Skeletal muscle satellite cell (primary cell): ENCODE results near the gene MT1A.

Experiments
- H3K27me3 ChIP-seq: 2 replicates; pipeline ENCODE4 v1.7.0; 2013; ENCODE audit warnings: low read length; ENCODE audit not compliant: control insufficient read depth, insufficient read depth
- H3K36me3 ChIP-seq: 2 replicates; pipeline ENCODE4 v1.7.0; 2013; ENCODE audit warnings: mild to moderate bottlenecking, control low read depth, low read length; ENCODE audit not compliant: insufficient read depth
- H3K4me1 ChIP-seq: 2 replicates; pipeline ENCODE4 v1.7.0; 2013; ENCODE audit warnings: low read length; ENCODE audit not compliant: control insufficient read depth, insufficient read depth
- H3K4me2 ChIP-seq: 2 replicates; pipeline ENCODE4 v1.7.0; 2013; ENCODE audit warnings: mild to moderate bottlenecking, low read length
- H3K4me3 ChIP-seq: 2 replicates; pipeline ENCODE4 v1.7.0; 2013; ENCODE audit warnings: low read length
- H3K9ac ChIP-seq: 2 replicates; pipeline ENCODE4 v1.7.0; 2013; ENCODE audit warnings: mild to moderate bottlenecking, low read depth, low read length, moderate library complexity
- H3K9me3 ChIP-seq: replicated peaks from 2 replicates; pipeline ENCODE4 v1.7.0; 2013; ENCODE audit warnings: mild to moderate bottlenecking, control low read depth, low read length

The MT1A gene

GRCh38 chr16:56647641-56648431 is 9.4 kb downstream of the MT1A start:
- no peak overlapping the region for H3K4me2 ChIP-seq
- H3K9me3 ChIP-seq, result no peaks in the 10 kb centered on the region
- H3K9ac ChIP-seq, result no peak overlapping the region
- no peaks in the 10 kb centered on the region for H3K36me3 ChIP-seq
- no peak overlapping the region for H3K4me3 ChIP-seq
- peaks cover 78% of the 10 kb centered on the region for H3K27me3 ChIP-seq
- H3K4me1 ChIP-seq, result peaks cover 10% of the 10 kb centered on the region

- H3K9me3 ChIP-seq, result no peaks in the 10 kb centered on the region
Measured at GRCh38 chr16:56649271-56649670, 10.8 kb downstream of the MT1A start.

GRCh38 chr16:56649820-56650219 is 11.4 kb downstream of the MT1A start:
- no peaks in the 10 kb centered on the region for H3K9me3 ChIP-seq
- H3K36me3 ChIP-seq, result no peaks in the 10 kb centered on the region
- H3K4me3 ChIP-seq, result no peak overlapping the region
- H3K9ac ChIP-seq, result no peak overlapping the region
- peaks cover 70% of the 10 kb centered on the region for H3K27me3 ChIP-seq
- H3K4me2 ChIP-seq, result no peak overlapping the region
- H3K4me1 ChIP-seq, result no peaks in the 10 kb centered on the region

More at GRCh38 chr16:56649271-56649670, 10.8 kb downstream of the MT1A start:
- no peak overlapping the region for H3K9ac ChIP-seq
- H3K27me3 ChIP-seq, result peaks cover 74% of the 10 kb centered on the region
- H3K4me2 ChIP-seq, result no peak overlapping the region
- H3K36me3 ChIP-seq, result no peaks in the 10 kb centered on the region
- no peaks in the 10 kb centered on the region for H3K4me1 ChIP-seq
- H3K4me3 ChIP-seq, result no peak overlapping the region

GRCh38 chr16:56651586-56651985 is 13.1 kb downstream of the MT1A start, which contains the start of gene MT1B:
TSS of gene MT1B (plus strand) at chr16:56651886. CDS start at chr16:56651954, 68 bp downstream.
- H3K9ac ChIP-seq, result no peak within 1 kb of the TSS
- no peaks in the 10 kb centered on the region for H3K36me3 ChIP-seq
- H3K4me2 ChIP-seq, result no peak within 1 kb of the TSS
- no peak within 1 kb of the TSS for H3K4me3 ChIP-seq
- H3K4me1 ChIP-seq, result no peaks in the 10 kb centered on the region
- peaks cover 56% of the 10 kb centered on the region for H3K27me3 ChIP-seq
- no peaks in the 10 kb centered on the region for H3K9me3 ChIP-seq

GRCh38 chr16:56652600-56652999 is 14.1 kb downstream of the MT1A start:
- H3K9me3 ChIP-seq, result no peaks in the 10 kb centered on the region
- no peak overlapping the region for H3K9ac ChIP-seq
- no peak overlapping the region for H3K4me2 ChIP-seq
- H3K27me3 ChIP-seq, result peaks cover 46% of the 10 kb centered on the region
- H3K4me1 ChIP-seq, result peaks cover 1% of the 10 kb centered on the region
- no peaks in the 10 kb centered on the region for H3K36me3 ChIP-seq
- no peak overlapping the region for H3K4me3 ChIP-seq

GRCh38 chr16:56653218-56653617 is 14.8 kb downstream of the MT1A start:
- no peak overlapping the region for H3K9ac ChIP-seq
- H3K9me3 ChIP-seq, result no peaks in the 10 kb centered on the region
- H3K4me2 ChIP-seq, result no peak overlapping the region
- no peak overlapping the region for H3K4me3 ChIP-seq
- H3K4me1 ChIP-seq, result peaks cover 7% of the 10 kb centered on the region
- no peaks in the 10 kb centered on the region for H3K36me3 ChIP-seq
- H3K27me3 ChIP-seq, result peaks cover 45% of the 10 kb centered on the region

GRCh38 chr16:56657555-56658326 is 19.3 kb downstream of the MT1A start, which contains the start of gene MT1F:
TSS of gene MT1F (plus strand) at chr16:56657959. CDS start at chr16:56658059, 100 bp downstream.
- Histone ChIP-seq H3K4me3 (peak within 1 kb of the TSS; percentile 65), H3K4me1 (peaks cover 9% of the 10 kb centered on the region), H3K36me3 (no peaks in the 10 kb centered on the region), H3K9ac (no peak within 1 kb of the TSS), H3K9me3 (no peaks in the 10 kb centered on the region), H3K27me3 (peaks cover 51% of the 10 kb centered on the region), H3K4me2 (peak within 1 kb of the TSS; percentile 79)

GRCh38 chr16:56658327-56658875 is 19.9 kb downstream of the MT1A start:
- peak overlapping the region; percentile 79 for H3K4me2 ChIP-seq
- peaks cover 9% of the 10 kb centered on the region for H3K4me1 ChIP-seq
- H3K9me3 ChIP-seq, result no peaks in the 10 kb centered on the region
- H3K27me3 ChIP-seq, result peaks cover 54% of the 10 kb centered on the region
- no peak overlapping the region for H3K9ac ChIP-seq
- no peaks in the 10 kb centered on the region for H3K36me3 ChIP-seq
- H3K4me3 ChIP-seq, result peak overlapping the region; percentile 65

- Histone ChIP-seq H3K36me3 (no peaks in the 10 kb centered on the region), H3K4me1 (peaks cover 7% of the 10 kb centered on the region), H3K9me3 (no peaks in the 10 kb centered on the region), H3K4me3 (no peak overlapping the region), H3K27me3 (peaks cover 86% of the 10 kb centered on the region), H3K4me2 (no peak overlapping the region), H3K9ac (no peak overlapping the region)
Measured at GRCh38 chr16:56662357-56663354, 24.2 kb downstream of the MT1A start.

- Histone ChIP-seq H3K36me3 (no peaks in the 10 kb centered on the region), H3K4me1 (peaks cover 3% of the 10 kb centered on the region), H3K9me3 (no peaks in the 10 kb centered on the region), H3K4me2 (no peak overlapping the region), H3K4me3 (no peak overlapping the region), H3K27me3 (peaks cover 86% of the 10 kb centered on the region), H3K9ac (no peak overlapping the region)
Measured at GRCh38 chr16:56664506-56664905, 26.0 kb downstream of the MT1A start.
